H1 (cell line): ENCODE data around the gene ASF1B. TPM values are rescaled to one million over a fixed set of nuclear protein-coding genes. Genes with fewer than 3 reads are reported as not detected.

ENCODE experiments used
- CTCF ChIA-PET: fragments of 300-600 bp; sonication (Branson Sonifier 250); formaldehyde crosslinking; loops from one replicate; lab custom pipeline; 2021; ENCODE audit not compliant: partially characterized antibody; lab: Charles Lee
- POLR2A ChIA-PET: fragments of 300-600 bp; sonication (Branson Sonifier 250); formaldehyde crosslinking; loops from one replicate; lab custom pipeline; 2021; ENCODE audit warnings: inconsistent platforms; ENCODE audit not compliant: partially characterized antibody; lab: Charles Lee
- DNase-seq, 2 experiments: peaks; one replicate each; pipeline versions ENCODE4 v3.0.0 to v3.0.0-alpha.2; 2010 to 2022; ENCODE audit warnings: low spot score in 2 of 2, low read depth in 1 of 2, mixed read lengths in 1 of 2
- FAIRE-seq: peaks from 2 replicates; lab custom pipeline; 2011; peaks lifted over from hg19 to GRCh38; lab: Jason Lieb, UNC
- H2AFZ ChIP-seq: 2 replicates; pipeline ENCODE4 v1.8.1; 2012; ENCODE audit warnings: low read length, inconsistent platforms
- H2AK5ac ChIP-seq: 2 replicates; pipeline ENCODE4 v1.6.1; 2013; ENCODE audit warnings: low read depth, low read length
- H2BK120ac ChIP-seq: replicated peaks from 2 replicates; pipeline ENCODE3; 2013; ENCODE audit warnings: low read depth, low read length, inconsistent platforms
- H2BK12ac ChIP-seq: 2 replicates; pipeline ENCODE4 v1.6.1; 2013; ENCODE audit warnings: low read depth, low read length
- H2BK15ac ChIP-seq: 2 replicates; pipeline ENCODE4 v1.6.1; 2013; ENCODE audit warnings: low read length
- H2BK20ac ChIP-seq: 2 replicates; pipeline ENCODE4 v1.6.1; 2013; ENCODE audit warnings: low read length
- H2BK5ac ChIP-seq: 2 replicates; pipeline ENCODE4 v1.6.1; 2013; ENCODE audit warnings: low read depth, low read length
- H3K14ac ChIP-seq: 2 replicates; pipeline ENCODE4 v1.6.1; 2013; ENCODE audit warnings: inconsistent platforms; ENCODE audit not compliant: insufficient read length
- H3K18ac ChIP-seq: 2 replicates; pipeline ENCODE4 v1.6.1; 2013; ENCODE audit warnings: low read length; ENCODE audit errors: extremely low read depth
- H3K23ac ChIP-seq: 2 replicates; pipeline ENCODE4 v1.6.1; 2013; ENCODE audit warnings: inconsistent platforms; ENCODE audit not compliant: insufficient read length
- H3K23me2 ChIP-seq: 2 replicates; pipeline ENCODE4 v1.6.1; 2013; ENCODE audit warnings: low read depth, low read length
- H3K27ac ChIP-seq: 2 replicates; pipeline ENCODE4 v1.6.1; 2011; ENCODE audit warnings: low read depth, low read length, inconsistent platforms
- H3K27me3 ChIP-seq, 4 experiments: replicated peaks in 1 of 4; 1 replicate in 1 of 4; 2 replicates in 3 of 4; pipeline versions ENCODE4 v1.6.1 to v1.8.1; 2011 to 2013; ENCODE audit warnings: low read length in 3 of 4, mild to moderate bottlenecking in 3 of 4, inconsistent platforms in 2 of 4, mixed read lengths in 2 of 4, moderate library complexity in 1 of 4; ENCODE audit not compliant: control insufficient read depth in 3 of 4, insufficient read depth in 3 of 4; ENCODE audit errors: extremely low read depth in 1 of 4
- H3K36me3 ChIP-seq, 4 experiments: 2 replicates each; pipeline versions ENCODE4 v1.6.1 to v1.8.1; 2011 to 2013; ENCODE audit warnings: mild to moderate bottlenecking in 4 of 4, low read length in 3 of 4, moderate library complexity in 2 of 4, control low read depth in 1 of 4, inconsistent platforms in 1 of 4; ENCODE audit not compliant: insufficient read depth in 4 of 4, control insufficient read depth in 2 of 4
- H3K4ac ChIP-seq: replicated peaks from 2 replicates; pipeline ENCODE3; 2013; ENCODE audit warnings: low read length, low read depth, mixed read lengths, inconsistent platforms; ENCODE audit not compliant: insufficient read length
- H3K4me1 ChIP-seq, 4 experiments: replicated peaks in 1 of 4; 1 replicate in 1 of 4; 2 replicates in 3 of 4; pipeline versions ENCODE4 v1.6.1 to v1.8.1; 2011 to 2013; ENCODE audit warnings: low read length in 3 of 4, inconsistent platforms in 2 of 4, mixed read lengths in 1 of 4; ENCODE audit not compliant: insufficient read depth in 4 of 4, control insufficient read depth in 3 of 4
- H3K4me2 ChIP-seq, 2 experiments: 2 replicates each; pipeline versions ENCODE4 v1.6.1 to v1.8.1; 2011 to 2013; ENCODE audit warnings: low read depth in 2 of 2, low read length in 2 of 2, control low read depth in 1 of 2, inconsistent platforms in 1 of 2, mild to moderate bottlenecking in 1 of 2; ENCODE audit not compliant: insufficient read depth in 1 of 2
- H3K4me3 ChIP-seq, 4 experiments: fragments of 200-600, 300-600 bp in 1 of 4; sonication (generic), shearing (Covaris generic), sonication (Bioruptor Twin) in 1 of 4; 2 replicates each; pipeline versions ENCODE4 v1.5.1 to v1.8.1; 2011 to 2016; ENCODE audit warnings: low read length in 4 of 4, low read depth in 3 of 4, control low read depth in 2 of 4, inconsistent platforms in 2 of 4, mild to moderate bottlenecking in 2 of 4, mixed read lengths in 1 of 4, moderate library complexity in 1 of 4; ENCODE audit not compliant: insufficient read depth in 2 of 4; ENCODE audit errors: extremely low read depth in 1 of 4
- H3K56ac ChIP-seq: replicated peaks from 2 replicates; pipeline ENCODE3; 2013; ENCODE audit warnings: low read depth, mild to moderate bottlenecking, mixed read lengths, low read length, inconsistent platforms; ENCODE audit not compliant: insufficient read length
- H3K79me1 ChIP-seq: 2 replicates; pipeline ENCODE4 v1.6.1; 2013; ENCODE audit warnings: low read depth, low read length, control low read depth
- H3K79me2 ChIP-seq, 2 experiments: 2 replicates each; pipeline versions ENCODE4 v1.6.1 to v1.8.1; 2012 to 2013; ENCODE audit warnings: low read length in 2 of 2, mild to moderate bottlenecking in 2 of 2, inconsistent platforms in 1 of 2; ENCODE audit not compliant: insufficient read depth in 2 of 2, control insufficient read depth in 1 of 2
- H3K9ac ChIP-seq, 4 experiments: replicated peaks in 1 of 4; 1 replicate in 1 of 4; 2 replicates in 3 of 4; pipeline versions ENCODE4 v1.6.1 to v1.8.1; 2011 to 2013; ENCODE audit warnings: low read depth in 3 of 4, low read length in 3 of 4, control low read depth in 2 of 4, mild to moderate bottlenecking in 2 of 4, moderate library complexity in 2 of 4, inconsistent platforms in 1 of 4; ENCODE audit errors: extremely low read depth in 1 of 4
- H3K9me3 ChIP-seq, 2 experiments: 2 replicates each; pipeline versions ENCODE4 v1.6.1 to v1.8.1; 2012 to 2013; ENCODE audit warnings: mild to moderate bottlenecking in 2 of 2, moderate library complexity in 2 of 2, control low read depth in 1 of 2, inconsistent platforms in 1 of 2, low read depth in 1 of 2, low read length in 1 of 2, mixed read lengths in 1 of 2; ENCODE audit not compliant: insufficient read depth in 2 of 2
- H4K20me1 ChIP-seq, 2 experiments: replicated peaks in 1 of 2; 2 replicates each; pipeline versions ENCODE3 to v1.8.1; 2011 to 2013; ENCODE audit warnings: inconsistent platforms in 2 of 2, low read length in 2 of 2, mild to moderate bottlenecking in 1 of 2; ENCODE audit not compliant: insufficient read depth in 2 of 2, control insufficient read depth in 1 of 2
- H4K5ac ChIP-seq: 2 replicates; pipeline ENCODE4 v1.6.1; 2013; ENCODE audit warnings: low read length, low read depth, mixed read lengths, inconsistent platforms; ENCODE audit not compliant: insufficient read length
- H4K8ac ChIP-seq: 2 replicates; pipeline ENCODE4 v1.8.0; 2013; ENCODE audit warnings: mild to moderate bottlenecking, moderate library complexity, low read length, inconsistent platforms; ENCODE audit not compliant: insufficient read depth; ENCODE audit errors: extremely low read depth
- H4K91ac ChIP-seq: replicated peaks from 2 replicates; pipeline ENCODE3; 2013; ENCODE audit warnings: low read length, mixed read lengths, inconsistent platforms; ENCODE audit not compliant: insufficient read length
- HDAC6 ChIP-seq: IDR thresholded peaks from one replicate; pipeline ENCODE4 v1.7.1; 2012; ENCODE audit warnings: low read depth, mild to moderate bottlenecking, inconsistent platforms, low read length, moderate library complexity
- MAFK ChIP-seq: IDR thresholded peaks from 2 replicates; pipeline ENCODE4 v1.6.1; 2012; ENCODE audit warnings: low read depth, mild to moderate bottlenecking, improper control_type of control experiment, low read length
- RAD21 ChIP-seq, 2 experiments: IDR thresholded peaks in 1 of 2; conservative IDR thresholded peaks in 1 of 2; 2 replicates each; pipeline ENCODE4 v1.6.1; 2011; ENCODE audit warnings: low read depth in 2 of 2, low read length in 2 of 2, improper control_type of control experiment in 1 of 2, inconsistent platforms in 1 of 2, mild to moderate bottlenecking in 1 of 2, moderate library complexity in 1 of 2
- RFX5 ChIP-seq: IDR thresholded peaks from 2 replicates; pipeline ENCODE4 v1.6.1; 2011; ENCODE audit warnings: low read depth, low read length, improper control_type of control experiment, borderline replicate concordance
- SP2 ChIP-seq: IDR thresholded peaks from 2 replicates; pipeline ENCODE4 v1.6.1; 2012; ENCODE audit warnings: mild to moderate bottlenecking, low read length, inconsistent platforms
- SUZ12 ChIP-seq: fragments of 200-600 bp; sonication (generic); IDR thresholded peaks from 2 replicates; pipeline ENCODE4 v1.6.1; 2012; ENCODE audit warnings: mild to moderate bottlenecking, inconsistent platforms, low read length, moderate library complexity, mixed read lengths
- TCF12 ChIP-seq: IDR thresholded peaks from 2 replicates; pipeline ENCODE4 v1.6.1; 2011; ENCODE audit warnings: low read depth, mild to moderate bottlenecking, low read length
- WGBS, 2 experiments: shearing (Covaris generic) in 1 of 2; methylation state at CpG; one replicate each; pipeline versions ENCODE4 v1.1.6 to v1.1.7; 2013 to 2015; ENCODE audit warnings: low lambda C conversion rate in 2 of 2, mixed read lengths in 2 of 2, inconsistent platforms in 1 of 2, low coverage in 1 of 2, missing lambda C conversion rate in 1 of 2; ENCODE audit not compliant: insufficient replicate concordance in 2 of 2, insufficient coverage in 1 of 2, insufficient read length in 1 of 2; ENCODE audit errors: extremely low coverage in 1 of 2, missing lambda C conversion rate in 1 of 2; 5-methylcytosine and 5-hydroxymethylcytosine counted together
- polyA plus RNA-seq, 7 experiments: library from polyadenylated mRNA; depleted of rRNA in 3 of 7; stranded (reverse) in 5 of 7; unstranded in 2 of 7; fragments of >200 nt in 5 of 7; fragments of 200-250 nt in 2 of 7; gene quantifications; 1 replicate in 5 of 7; 2 replicates in 1 of 7; 4 replicates in 1 of 7; pipeline versions ENCODE4 v1.2.1 to v1.2.3, GENCODE V29; 2011 to 2013; ENCODE audit warnings: missing spikeins in 2 of 7, mixed read lengths in 2 of 7
- total RNA-seq: library from RNA; stranded (reverse); fragmentation: NEBNext Ultra II Directional; extraction: Animal tissue kit (Norgen Biotek cat#: 25700); gene quantifications from 2 replicates; pipeline ENCODE4 v1.2.1, GENCODE V29; 2021

ASF1B gene
- total and polyA plus RNA-seq, 2 of the 8 experiments (the other 6 are each of a cell fraction or from before 2014, with no cell fraction given), result 32.6 to 59.2 TPM

DNA sequence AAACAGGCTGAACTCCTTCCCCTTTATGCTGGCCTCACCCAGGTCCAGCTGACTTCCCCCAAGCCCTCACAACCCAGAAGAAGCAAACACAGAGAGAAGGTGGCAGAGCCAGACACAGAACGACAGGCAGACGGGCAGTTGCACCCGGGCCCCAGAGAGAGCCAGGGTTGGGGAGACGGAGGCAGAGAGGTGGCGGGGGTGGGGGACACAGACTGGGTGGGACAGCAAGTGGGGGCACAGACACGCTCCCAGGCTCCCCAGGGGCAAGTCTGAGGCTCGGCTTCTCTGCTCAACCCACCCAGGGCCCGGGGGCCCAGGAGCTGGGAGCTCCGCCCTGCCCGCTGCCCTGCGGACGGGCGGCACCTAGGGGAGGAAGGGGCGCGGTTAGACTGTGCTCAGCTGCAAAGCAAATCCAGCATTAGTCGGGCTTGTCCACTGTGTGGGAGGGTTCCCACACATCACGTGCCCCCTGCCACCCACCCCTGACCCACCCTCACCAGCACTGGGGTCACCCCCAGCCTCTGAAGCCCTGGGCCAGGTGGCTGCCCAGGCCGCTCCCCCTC lies 31.3 kb upstream of the ASF1B start:
- FAIRE-seq, result no peak
- H3K4me1 ChIP-seq, result peaks cover 0 to 7% (median 4%) of the 10 kb centered on the region in 4 experiments; a peak in 3 of 7 replicates
- TF ChIP-seq MAFK (no peak), RFX5 (no peak), RAD21 (IDR thresholded peaks at IDR 0.05 in 1 of 2, conservative IDR thresholded peaks at IDR 0.05 in 1 of 2; ENCODE audit: low read depth in 2 of 2, low read length in 2 of 2) (no peak), SUZ12 (no peak), TCF12 (no peak), HDAC6 (no peak), SP2 (no peak)
- H3K9me3 ChIP-seq, result no peaks in the 10 kb centered on the region
- no peak overlapping the region for H2AFZ ChIP-seq
- H3K36me3 ChIP-seq, result peaks cover 18 to 49% (median 34%) of the 10 kb centered on the region in 4 experiments; a peak in 6 of 8 replicates
- H3K79me2 ChIP-seq, result no peaks in the 10 kb centered on the region
- H3K4me2 ChIP-seq, result no peak overlapping the region
- no peak overlapping the region for H3K14ac ChIP-seq
- H3K4ac ChIP-seq, result no peak overlapping the region
- WGBS, 2 experiments, result 95% methylated on average over 7 of the region's 18 CpGs; no CpG with 5 or more reads in 1 of the 2 experiments
- H3K9ac ChIP-seq, result 0 out of 7 replicates have a peak overlapping the region, but pooled peaks of 1 of the 4 experiments have one; percentile 22
- H4K20me1 ChIP-seq, result peaks cover 2 to 18% of the 10 kb centered on the region in 2 experiments
- no peak overlapping the region for H2BK120ac ChIP-seq
- no peak overlapping the region for H2BK20ac ChIP-seq
- H3K27ac ChIP-seq, result no peak overlapping the region
- no peak overlapping the region for H3K56ac ChIP-seq
- no peak for DNase-seq
- peaks cover 4% of the 10 kb centered on the region; the same call in 1 of the 2 replicates for H3K79me1 ChIP-seq
- H2BK15ac ChIP-seq, result no peak overlapping the region
- H4K91ac ChIP-seq, result no peak overlapping the region
- no peak overlapping the region for H4K8ac ChIP-seq
- H3K23ac ChIP-seq, result no peak overlapping the region
- ChIA-PET POLR2A (interaction anchor here (0.7 to 3.6 kb wide), 7 partner anchors 9 to 194 kb away, joined by 3 to 20 read pairs (median 4); a partner anchor contains a TSS), CTCF (interaction anchor here (0.7 to 1.7 kb wide), 7 partner anchors 17 to 181 kb away, joined by 3 to 4 read pairs (median 4); partner anchors contain the start of gene ASF1B)
- H2AK5ac ChIP-seq, result no peak overlapping the region
- no peak overlapping the region for H3K18ac ChIP-seq
- no peak overlapping the region for H3K4me3 ChIP-seq
- H3K23me2 ChIP-seq, result no peaks in the 10 kb centered on the region
- H2BK12ac ChIP-seq, result no peak overlapping the region
- no peak overlapping the region; the same call in 1 of the 2 replicates for H2BK5ac ChIP-seq
- no peak overlapping the region for H4K5ac ChIP-seq
- no peaks in the 10 kb centered on the region for H3K27me3 ChIP-seq
